ENCODE results near the gene NFIB. TPM values are rescaled to one million over a fixed set of nuclear protein-coding genes. Genes with fewer than 3 reads are reported as not detected.

Gene NFIB
- total RNA-seq, 2 donors from 2014 or later: 230 to 305 TPM

DNA sequence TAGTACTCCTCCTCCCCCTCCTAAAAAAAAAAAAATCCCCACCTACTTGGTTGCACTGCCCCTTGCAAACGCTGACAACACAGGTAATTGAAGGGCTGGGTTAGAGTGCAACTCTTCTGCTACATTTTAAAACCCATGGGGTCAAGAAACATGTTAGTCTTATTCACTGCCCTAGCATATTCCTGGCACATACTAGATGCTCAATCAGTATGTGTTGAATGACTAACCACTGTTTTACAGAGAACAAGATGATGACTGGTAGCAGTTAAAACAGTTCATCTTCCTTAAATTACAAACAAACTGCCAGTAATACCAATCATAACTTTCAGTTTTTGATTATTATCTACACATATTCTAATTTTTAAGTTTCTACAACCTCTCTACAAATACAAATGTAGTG lies 124.4 kb downstream of the NFIB start:
- DNase-seq (ENCODE audit: low spot score): no peak
- intact Hi-C loops (cut with DNase I): loop anchor here in 1 of 2 donors (10.0 kb wide), 1 partner anchor 115 kb away; no protein-coding TSS in a partner anchor

- intact Hi-C loops (cut with DNase I): loop anchor here in 1 of 2 donors (10.0 kb wide), 1 partner anchor 116 kb away; no protein-coding TSS in a partner anchor
- no peak for DNase-seq (ENCODE audit: low spot score)
Measured at GRCh38 chr9:14189146-14189545, 124.8 kb downstream of the NFIB start.

DNA sequence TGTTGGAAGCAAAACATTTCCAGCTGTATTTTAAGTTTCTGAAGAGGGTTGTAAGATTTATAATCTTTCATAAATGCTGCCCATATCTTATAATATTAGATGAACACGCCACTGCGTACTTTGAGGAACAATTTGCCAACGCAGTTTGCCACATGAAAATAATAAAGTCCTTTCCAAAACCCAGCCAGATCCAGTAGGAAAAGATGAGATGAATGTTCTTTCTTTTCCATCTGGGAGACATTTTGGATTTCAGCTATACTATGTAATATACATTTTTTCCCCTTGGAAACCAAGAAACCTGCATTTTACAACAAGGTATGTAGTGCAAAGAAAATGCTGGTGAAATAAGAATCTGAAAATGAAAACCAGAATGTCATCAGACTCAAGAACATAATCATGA lies 125.4 kb downstream of the NFIB start:
- intact Hi-C loops (cut with DNase I): loop anchor here in 1 of 2 donors (10.0 kb wide), 1 partner anchor 116 kb away; no protein-coding TSS in a partner anchor
- DNase-seq (ENCODE audit: low spot score): no peak

GRCh38 chr9:14188011-14188410 lies 125.9 kb downstream of the NFIB start:
- DNase-seq (ENCODE audit: low spot score): no peak
- intact Hi-C loops (cut with DNase I): loop anchor here in 1 of 2 donors (10.0 kb wide), 1 partner anchor 117 kb away; no protein-coding TSS in a partner anchor

GRCh38 chr9:14186096-14186495 lies 127.8 kb downstream of the NFIB start:
- DNase-seq (ENCODE audit: low spot score): no peak
- intact Hi-C loops (cut with DNase I): loop anchor here in 1 of 2 donors (10.0 kb wide), 1 partner anchor 119 kb away; no protein-coding TSS in a partner anchor

- intact Hi-C loops (cut with DNase I): loop anchor here in 1 of 2 donors (10.0 kb wide), 1 partner anchor 120 kb away; no protein-coding TSS in a partner anchor
- no peak for DNase-seq (ENCODE audit: low spot score)
Measured at GRCh38 chr9:14185016-14185415, 128.9 kb downstream of the NFIB start.

- intact Hi-C loops (cut with DNase I): loop anchor here in 1 of 2 donors (10.0 kb wide), 1 partner anchor 122 kb away; no protein-coding TSS in a partner anchor
Measured at GRCh38 chr9:14183001-14183400, 130.9 kb downstream of the NFIB start.

DNA sequence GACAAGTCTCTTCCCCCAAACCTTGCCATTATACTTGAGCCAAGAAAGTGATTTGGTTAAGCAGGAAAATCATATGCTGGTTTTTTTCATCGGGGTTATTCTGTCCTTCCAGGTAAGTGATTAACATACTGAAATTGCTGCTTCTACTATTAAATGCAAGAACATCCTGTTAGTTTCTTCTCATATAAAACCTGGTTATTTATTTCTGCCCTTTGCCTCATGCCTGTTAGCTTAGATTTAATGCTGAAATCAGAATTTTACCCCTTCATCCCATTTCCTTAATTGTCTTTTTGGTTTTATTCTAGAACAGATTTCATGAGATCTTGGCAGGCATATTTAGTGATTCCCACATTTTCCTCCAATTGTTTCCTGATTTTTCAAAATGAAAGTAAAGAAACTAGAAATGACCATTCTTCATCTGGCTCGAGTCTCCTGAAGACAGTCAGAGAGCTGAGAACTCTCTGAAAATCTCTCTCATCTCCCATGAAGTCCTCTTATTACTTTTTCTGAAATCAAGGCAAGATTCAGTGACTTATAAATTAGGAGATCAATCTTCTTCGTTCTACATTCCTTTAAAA lies 132.9 kb downstream of the NFIB start:
- intact Hi-C loops (cut with DNase I): loop anchor here in 1 of 2 donors (10.0 kb wide), 1 partner anchor 124 kb away; no protein-coding TSS in a partner anchor

More at GRCh38 chr9:14183001-14183400, 130.9 kb downstream of the NFIB start:
- DNase-seq (ENCODE audit: low spot score): no peak

DNA sequence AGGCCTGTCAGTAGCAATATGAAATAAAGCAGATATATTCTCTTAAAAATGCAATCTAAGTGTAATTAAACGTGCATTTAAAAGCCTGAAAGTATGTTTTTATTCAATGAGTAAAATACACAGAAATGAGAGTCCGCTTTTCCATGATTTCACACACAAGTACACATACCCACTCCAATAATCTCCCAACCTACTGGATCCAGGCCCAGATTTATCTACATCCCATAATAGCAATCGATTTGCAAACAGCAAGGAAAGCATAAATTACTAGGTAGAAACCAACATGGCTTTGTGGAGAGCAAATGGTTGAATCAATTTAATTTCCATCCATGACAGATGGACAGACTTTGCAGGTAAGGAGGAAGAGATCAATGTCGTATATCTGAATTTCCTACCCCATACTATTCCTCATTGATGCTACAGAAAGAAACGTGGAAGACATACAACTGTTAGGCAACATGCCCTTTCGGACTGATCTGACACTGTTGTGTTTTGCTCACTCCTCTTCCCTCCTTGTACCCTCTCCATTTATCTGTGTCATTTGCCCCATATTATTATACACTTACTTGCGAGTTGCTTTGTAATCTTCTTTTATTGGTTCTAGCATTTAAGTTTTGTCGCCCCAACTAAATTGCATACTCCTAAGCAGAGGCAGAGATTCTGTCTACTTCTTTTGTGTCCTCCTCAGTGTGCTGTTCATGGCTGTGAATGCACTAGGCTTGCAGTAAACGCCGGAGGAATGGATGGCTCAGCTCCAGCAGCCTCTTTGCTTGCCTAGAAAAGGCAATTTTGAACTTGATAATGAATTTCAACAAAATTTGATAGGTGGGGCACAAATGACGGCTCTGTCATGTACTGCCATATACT lies 133.6 kb downstream of the NFIB start:
- no peak for DNase-seq (ENCODE audit: low spot score)
- intact Hi-C loops (cut with DNase I): loop anchor here in 1 of 2 donors (10.0 kb wide), 1 partner anchor 124 kb away; no protein-coding TSS in a partner anchor

More for the DNA sequence above, 132.9 kb downstream of the NFIB start:
- no peak for DNase-seq (ENCODE audit: low spot score)

GRCh38 chr9:14179449-14179848 lies 134.5 kb downstream of the NFIB start:
- intact Hi-C loops (cut with DNase I): loop anchor here in 1 of 2 donors (10.0 kb wide), 1 partner anchor 55 kb away; no protein-coding TSS in a partner anchor
- no peak for DNase-seq (ENCODE audit: low spot score)

DNA sequence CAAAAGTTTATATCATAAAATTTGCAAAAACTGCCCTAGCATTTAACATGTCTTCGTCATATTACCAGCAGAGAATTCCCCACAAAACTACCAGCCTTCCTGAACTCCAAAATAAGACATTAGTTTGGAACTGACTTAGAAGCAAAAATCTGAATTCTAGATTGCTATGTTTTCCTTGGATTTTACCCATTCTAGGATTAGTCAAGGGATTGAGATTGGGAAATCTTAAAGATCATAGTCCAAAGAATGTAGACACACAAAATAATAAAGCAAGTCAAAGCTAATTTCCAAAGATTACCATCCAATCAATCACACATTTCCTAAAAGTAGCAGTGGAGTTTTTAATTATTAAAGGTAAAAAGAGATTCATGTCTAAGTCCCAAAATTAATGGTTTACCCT lies 138.2 kb downstream of the NFIB start:
- intact Hi-C loops (cut with DNase I): loop anchor here in 1 of 2 donors (10.0 kb wide), 1 partner anchor 51 kb away; no protein-coding TSS in a partner anchor
- DNase-seq (ENCODE audit: low spot score): no peak

DNA sequence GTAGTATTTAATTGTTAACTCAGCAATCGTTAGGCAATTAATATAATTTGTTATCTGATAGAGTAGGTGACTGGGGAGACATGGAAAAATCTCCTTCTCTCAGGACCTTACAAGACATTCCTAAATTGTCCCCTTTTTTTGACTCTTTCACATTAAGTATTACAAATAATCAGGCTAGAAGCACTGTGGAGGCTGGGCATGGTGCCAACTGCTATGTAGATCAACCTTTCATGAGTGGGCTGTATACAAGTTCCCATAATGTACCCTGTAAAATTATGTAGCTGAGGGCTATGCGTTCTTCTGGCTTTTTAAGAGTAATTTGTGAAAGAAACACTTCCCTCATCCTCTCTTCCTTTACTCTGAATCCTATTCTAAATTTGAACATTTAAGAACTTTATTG lies 140.2 kb downstream of the NFIB start:
- DNase-seq (ENCODE audit: low spot score): no peak
- intact Hi-C loops (cut with DNase I): loop anchor here in 1 of 2 donors (10.0 kb wide), 1 partner anchor 49 kb away; no protein-coding TSS in a partner anchor

DNA sequence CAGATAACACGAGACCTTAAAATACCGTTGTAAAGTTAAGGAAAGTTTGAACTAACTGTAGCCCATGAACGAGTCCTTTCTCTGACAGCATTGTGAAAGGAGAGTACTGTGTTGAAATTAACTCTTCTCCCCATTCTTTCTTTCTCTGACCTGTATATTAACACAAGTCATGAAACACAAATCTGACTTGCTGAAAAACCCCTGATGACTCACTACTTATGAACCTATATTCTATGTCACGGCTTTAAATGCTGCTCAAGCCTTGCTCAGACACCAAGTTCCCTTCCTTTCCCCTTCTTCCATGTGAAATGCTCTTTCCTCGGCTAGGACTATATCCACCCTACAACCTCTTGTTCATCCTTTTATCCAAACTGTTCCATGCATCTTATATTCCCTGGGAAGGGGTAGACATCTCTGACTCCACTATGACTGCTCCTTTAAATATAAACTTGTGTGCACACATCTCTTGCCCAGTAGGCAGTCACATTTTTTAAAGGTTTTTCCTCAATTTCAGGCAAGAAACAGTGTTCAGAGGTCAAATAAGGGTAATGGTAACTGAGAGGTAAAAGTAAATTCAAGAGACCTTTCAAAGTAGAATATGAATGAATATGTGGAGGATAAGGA lies 142.9 kb downstream of the NFIB start:
- no peak for DNase-seq (ENCODE audit: low spot score)
- intact Hi-C loops (cut with DNase I): loop anchor here in 1 of 2 donors (10.0 kb wide), 1 partner anchor 46 kb away; no protein-coding TSS in a partner anchor

DNA sequence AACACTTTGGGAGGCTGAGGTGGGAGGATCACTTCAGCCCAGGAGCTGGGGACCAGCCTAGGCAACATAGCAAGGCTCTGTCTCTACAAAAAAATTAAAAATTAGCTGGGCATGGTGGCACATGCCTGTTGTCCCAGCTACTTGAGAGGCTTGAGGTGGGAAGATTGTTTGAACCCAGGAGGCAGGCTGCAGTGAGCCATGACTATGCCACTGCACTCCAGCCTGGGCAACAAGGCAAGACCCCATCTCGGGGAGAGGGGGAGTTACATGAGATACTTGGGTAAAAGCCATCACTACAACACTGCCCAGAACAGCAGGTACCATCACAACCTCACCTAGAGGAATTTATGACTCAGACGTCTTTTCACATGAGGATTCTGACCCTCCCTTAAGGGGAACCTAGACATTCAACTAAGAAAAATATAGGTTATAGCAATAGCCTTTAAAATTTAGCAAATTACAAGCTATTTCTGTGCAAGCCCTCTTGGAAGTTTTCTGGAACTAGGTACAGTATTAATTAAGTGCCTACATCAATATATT lies 143.5 kb downstream of the NFIB start:
- intact Hi-C loops (cut with DNase I): loop anchor here in 1 of 2 donors (10.0 kb wide), 1 partner anchor 46 kb away; no protein-coding TSS in a partner anchor
- no peak for DNase-seq (ENCODE audit: low spot score)

DNA sequence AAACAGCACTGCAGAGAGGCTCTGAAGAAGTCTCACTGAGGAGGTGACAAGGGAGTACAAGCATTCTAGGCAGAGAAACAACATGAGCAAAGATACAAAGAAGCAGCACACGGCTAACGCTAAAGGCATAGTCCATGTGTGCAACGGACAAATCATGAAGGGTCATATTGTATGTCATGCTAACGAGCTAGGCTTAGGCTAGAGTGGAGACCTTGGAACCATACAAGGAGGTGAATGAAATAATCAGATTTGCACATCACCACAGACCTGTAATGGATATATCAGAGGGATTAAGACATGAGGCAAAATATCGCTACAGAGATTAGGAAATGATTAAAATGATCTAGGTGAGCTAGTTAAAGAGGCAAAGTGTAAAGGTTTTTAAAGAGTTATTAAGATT lies 145.6 kb downstream of the NFIB start:
- intact Hi-C loops (cut with DNase I): no loop called here
- no peak for DNase-seq (ENCODE audit: low spot score)

- intact Hi-C loops (cut with DNase I): no loop called here
- DNase-seq (ENCODE audit: low spot score): no peak
Measured at GRCh38 chr9:14165376-14166035, 148.4 kb downstream of the NFIB start.

DNA sequence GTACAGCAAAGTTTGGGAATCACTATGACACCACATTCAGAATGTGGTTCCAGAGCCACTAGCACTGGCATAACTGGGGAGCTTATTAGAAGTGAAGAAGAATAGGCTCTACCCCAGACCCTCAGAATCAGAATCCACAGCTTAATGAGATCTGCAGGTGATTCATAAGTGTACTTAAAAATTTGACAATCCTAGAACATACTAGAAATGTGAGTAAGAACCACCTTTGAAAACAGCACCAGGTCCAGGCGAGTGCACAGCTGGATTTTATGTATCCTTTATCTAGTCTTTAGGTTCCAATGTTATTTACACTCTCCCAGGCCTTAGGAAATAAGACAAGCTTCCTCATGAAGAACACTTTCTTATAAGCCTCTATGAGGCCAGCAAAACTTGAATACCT lies 149.0 kb downstream of the NFIB start:
- intact Hi-C loops (cut with DNase I): no loop called here
- DNase-seq (ENCODE audit: low spot score): no peak

- DNase-seq (ENCODE audit: low spot score): no peak
- intact Hi-C loops (cut with DNase I): no loop called here
Measured at GRCh38 chr9:14159440-14160216, 154.3 kb downstream of the NFIB start.

All from posterior vena cava (tissue), 2 donors.